Measurements from ENCODE around the gene TTLL5. TPM values are rescaled to one million over a fixed set of nuclear protein-coding genes. Genes with fewer than 3 reads are reported as not detected.
A peak's percentile ranks its signal among the peaks of the same experiment; 100 is the strongest.

TTLL5 gene
- total RNA-seq, 1 donor from 2014 or later, result 15.5 TPM

- H3K36me3 ChIP-seq (ENCODE audit: control insufficient read depth, insufficient read depth, low read length), result peaks cover 1% of the 10 kb centered on the region
- no peaks in the 10 kb centered on the region for H3K27me3 ChIP-seq (ENCODE audit: control insufficient read depth, insufficient read depth, low read length)
- no peak overlapping the region for H3K4me3 ChIP-seq (ENCODE audit: low read depth, low read length)
- no peak for TF ChIP-seq CTCF (IDR thresholded peaks at IDR 0.05; ENCODE audit: insufficient read depth, low read length, severe bottlenecking)
- FAIRE-seq, result no peak
- DNase-seq (ENCODE audit: low read depth), result no peak
Observed at GRCh38 chr14:75820761-75821160, 159.7 kb downstream of the TTLL5 start.

- Histone ChIP-seq H3K4me3 (ENCODE audit: low read depth, low read length) (no peak overlapping the region), H3K27me3 (ENCODE audit: control insufficient read depth, insufficient read depth, low read length) (no peaks in the 10 kb centered on the region), H3K36me3 (ENCODE audit: control insufficient read depth, insufficient read depth, low read length) (peaks cover 1% of the 10 kb centered on the region)
- peak; percentile 31 for DNase-seq (ENCODE audit: low read depth)
- no peak for FAIRE-seq
- no peak for TF ChIP-seq CTCF (IDR thresholded peaks at IDR 0.05; ENCODE audit: insufficient read depth, low read length, severe bottlenecking)
Observed at GRCh38 chr14:75821831-75822521, 160.9 kb downstream of the TTLL5 start.

- H3K27me3 ChIP-seq (ENCODE audit: control insufficient read depth, insufficient read depth, low read length), result no peaks in the 10 kb centered on the region
- TF ChIP-seq CTCF (IDR thresholded peaks at IDR 0.05; ENCODE audit: insufficient read depth, low read length, severe bottlenecking), result no peak
- DNase-seq (ENCODE audit: low read depth), result peak; percentile 71
- peaks cover 1% of the 10 kb centered on the region for H3K36me3 ChIP-seq (ENCODE audit: control insufficient read depth, insufficient read depth, low read length)
- no peak overlapping the region for H3K4me3 ChIP-seq (ENCODE audit: low read depth, low read length)
- FAIRE-seq, result no peak
Observed at GRCh38 chr14:75822522-75823141, 161.6 kb downstream of the TTLL5 start.

- Histone ChIP-seq H3K27me3 (ENCODE audit: control insufficient read depth, insufficient read depth, low read length) (no peaks in the 10 kb centered on the region), H3K4me3 (ENCODE audit: low read depth, low read length) (no peak overlapping the region), H3K36me3 (ENCODE audit: control insufficient read depth, insufficient read depth, low read length) (peaks cover 1% of the 10 kb centered on the region)
- no peak for TF ChIP-seq CTCF (IDR thresholded peaks at IDR 0.05; ENCODE audit: insufficient read depth, low read length, severe bottlenecking)
- DNase-seq (ENCODE audit: low read depth) (no peak), FAIRE-seq (no peak)
Observed at GRCh38 chr14:75823334-75823733, 162.3 kb downstream of the TTLL5 start.

GRCh38 chr14:75824318-75824717 is 163.3 kb downstream of the TTLL5 start:
- peaks cover 1% of the 10 kb centered on the region for H3K36me3 ChIP-seq (ENCODE audit: control insufficient read depth, insufficient read depth, low read length)
- DNase-seq (ENCODE audit: low read depth), result no peak
- no peak for TF ChIP-seq CTCF (IDR thresholded peaks at IDR 0.05; ENCODE audit: insufficient read depth, low read length, severe bottlenecking)
- no peak for FAIRE-seq
- no peak overlapping the region for H3K4me3 ChIP-seq (ENCODE audit: low read depth, low read length)
- H3K27me3 ChIP-seq (ENCODE audit: control insufficient read depth, insufficient read depth, low read length), result no peaks in the 10 kb centered on the region
